Measurements from ENCODE around the gene MYO5B. TPM values are rescaled to one million over a fixed set of nuclear protein-coding genes. Genes with fewer than 3 reads are reported as not detected.

The MYO5B gene
- total and polyA plus RNA-seq, 8 donors: 9.0 to 25.5 (median 12.1) TPM

DNA sequence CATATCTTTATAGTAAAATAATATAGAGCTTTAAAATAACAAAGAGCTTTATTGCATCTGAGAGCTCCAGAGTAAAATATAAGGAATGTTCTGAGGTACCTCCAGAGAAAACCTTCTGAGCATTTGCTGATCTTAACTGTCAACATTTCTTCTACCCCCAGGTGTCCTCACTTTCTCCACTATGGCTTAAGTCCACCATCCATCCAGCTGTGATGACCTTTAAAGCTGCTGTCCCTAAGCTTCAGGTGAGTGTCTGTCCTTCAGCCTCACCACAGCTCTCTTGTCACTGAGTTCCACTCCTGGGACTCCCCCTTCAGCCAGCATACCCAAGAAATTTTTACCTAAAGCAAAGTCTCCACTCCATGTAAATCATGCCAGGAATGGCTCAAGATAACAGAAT, 137.9 kb downstream of the MYO5B start:
- no peak overlapping the region for H3K27ac ChIP-seq
- no peaks in the 10 kb centered on the region for H3K4me1 ChIP-seq
- TF ChIP-seq, protein P1, sequence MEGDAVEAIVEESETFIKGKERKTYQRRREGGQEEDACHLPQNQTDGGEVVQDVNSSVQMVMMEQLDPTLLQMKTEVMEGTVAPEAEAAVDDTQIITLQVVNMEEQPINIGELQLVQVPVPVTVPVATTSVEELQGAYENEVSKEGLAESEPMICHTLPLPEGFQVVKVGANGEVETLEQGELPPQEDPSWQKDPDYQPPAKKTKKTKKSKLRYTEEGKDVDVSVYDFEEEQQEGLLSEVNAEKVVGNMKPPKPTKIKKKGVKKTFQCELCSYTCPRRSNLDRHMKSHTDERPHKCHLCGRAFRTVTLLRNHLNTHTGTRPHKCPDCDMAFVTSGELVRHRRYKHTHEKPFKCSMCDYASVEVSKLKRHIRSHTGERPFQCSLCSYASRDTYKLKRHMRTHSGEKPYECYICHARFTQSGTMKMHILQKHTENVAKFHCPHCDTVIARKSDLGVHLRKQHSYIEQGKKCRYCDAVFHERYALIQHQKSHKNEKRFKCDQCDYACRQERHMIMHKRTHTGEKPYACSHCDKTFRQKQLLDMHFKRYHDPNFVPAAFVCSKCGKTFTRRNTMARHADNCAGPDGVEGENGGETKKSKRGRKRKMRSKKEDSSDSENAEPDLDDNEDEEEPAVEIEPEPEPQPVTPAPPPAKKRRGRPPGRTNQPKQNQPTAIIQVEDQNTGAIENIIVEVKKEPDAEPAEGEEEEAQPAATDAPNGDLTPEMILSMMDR (IDR thresholded peaks at IDR 0.05): no peak
- H3K4me3 ChIP-seq: no peak overlapping the region
- DNase-seq (no peak), ATAC-seq (no peak)
- H3K36me3 ChIP-seq: no peaks in the 10 kb centered on the region
- no peaks in the 10 kb centered on the region for H3K9me3 ChIP-seq
- intact Hi-C loops (cut with DNase I): no loop called here
- H3K27me3 ChIP-seq: no peaks in the 10 kb centered on the region

DNA sequence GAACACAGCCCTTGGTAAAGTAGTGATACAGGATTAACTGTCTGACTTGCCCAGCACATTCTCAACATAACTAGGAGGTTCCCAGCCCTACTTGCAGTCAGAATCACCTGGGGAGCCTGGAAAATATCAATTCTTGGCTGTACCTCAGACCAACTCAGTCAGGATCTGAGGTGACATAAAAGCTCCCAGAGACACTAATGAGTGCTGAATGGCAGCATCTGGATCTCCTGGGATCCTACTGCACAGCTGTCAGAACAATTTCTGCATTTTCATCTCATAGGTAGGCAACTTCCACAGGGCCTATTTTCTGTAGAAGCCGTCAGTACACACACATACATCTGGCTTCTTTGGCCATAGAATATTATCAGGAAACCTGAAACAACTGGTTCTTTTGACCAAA, 138.8 kb downstream of the MYO5B start:
- intact Hi-C loops (cut with DNase I): no loop called here
- no peak for ATAC-seq
- Histone ChIP-seq H3K27ac (no peak overlapping the region), H3K4me3 (no peak overlapping the region), H3K4me1 (no peaks in the 10 kb centered on the region), H3K36me3 (no peaks in the 10 kb centered on the region), H3K27me3 (no peaks in the 10 kb centered on the region), H3K9me3 (no peaks in the 10 kb centered on the region)
- no peak for DNase-seq
- TF ChIP-seq, protein P1 (IDR thresholded peaks at IDR 0.05): no peak

DNA sequence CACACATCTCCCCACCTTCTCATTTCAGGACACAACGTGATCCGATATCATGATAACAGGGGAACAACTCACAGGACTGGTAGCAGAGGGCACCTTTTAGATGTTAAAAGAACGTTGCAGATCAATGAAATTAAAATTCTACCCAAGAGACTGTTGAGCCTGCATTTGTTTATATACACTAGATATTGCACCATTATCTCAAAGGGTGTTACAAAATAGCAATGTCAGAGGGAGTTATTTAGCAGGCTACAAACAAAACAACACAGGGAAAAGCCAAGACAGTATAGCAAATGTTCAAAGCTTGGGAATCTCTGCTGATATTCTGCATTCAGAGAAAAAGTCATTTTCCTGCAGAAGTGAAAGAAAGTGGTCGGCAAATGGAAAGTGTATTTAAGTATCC, 139.5 kb downstream of the MYO5B start:
- DNase-seq (peak in 1 of 4 donors; percentile 7), ATAC-seq (no peak)
- intact Hi-C loops (cut with DNase I): no loop called here
- no peaks in the 10 kb centered on the region for H3K4me1 ChIP-seq
- no peaks in the 10 kb centered on the region for H3K9me3 ChIP-seq
- H3K27ac ChIP-seq: no peak overlapping the region
- TF ChIP-seq, protein P1 (IDR thresholded peaks at IDR 0.05): no peak
- no peaks in the 10 kb centered on the region for H3K36me3 ChIP-seq
- no peak overlapping the region for H3K4me3 ChIP-seq
- H3K27me3 ChIP-seq: no peaks in the 10 kb centered on the region

DNA sequence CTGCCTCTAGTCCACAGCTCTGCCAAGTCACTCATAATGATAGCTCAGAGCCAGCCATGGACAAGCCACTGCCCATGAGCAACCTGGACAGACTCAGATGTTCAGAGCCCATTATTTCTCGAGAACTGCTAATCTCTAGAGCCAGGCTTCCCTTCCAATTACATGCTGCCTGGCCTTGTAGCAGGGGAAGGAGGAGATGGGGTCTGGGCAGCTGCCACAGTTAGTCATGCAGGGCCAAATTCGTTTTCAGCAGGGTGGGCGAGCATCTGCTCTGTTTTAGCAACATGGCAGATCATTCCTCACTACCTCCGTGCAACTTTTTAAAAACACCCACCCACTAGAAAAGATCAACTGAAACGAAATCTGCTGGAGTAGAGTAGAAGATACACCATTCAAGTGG, 141.8 kb downstream of the MYO5B start:
- ATAC-seq: no peak
- no peak for DNase-seq
- intact Hi-C loops (cut with DNase I): no loop called here

DNA sequence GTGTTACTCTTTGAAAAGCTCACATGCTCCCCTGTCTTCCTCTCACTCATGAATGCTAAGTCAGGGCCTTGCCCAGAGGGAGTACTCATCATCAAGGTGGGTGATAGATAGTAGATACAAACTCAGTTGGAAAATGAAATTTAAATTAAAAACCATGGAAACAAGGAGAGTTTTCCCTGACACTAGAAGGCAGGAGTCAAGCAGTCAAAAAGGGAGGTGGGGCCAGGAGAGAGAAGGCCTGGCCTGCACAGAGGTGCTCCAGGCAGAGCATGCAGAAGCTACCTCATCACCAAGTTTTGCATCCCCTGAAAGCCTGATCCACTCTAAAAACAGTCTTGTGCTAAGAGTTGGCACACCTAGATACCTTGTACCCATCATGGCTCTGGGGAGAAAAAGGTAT, 143.7 kb downstream of the MYO5B start:
- Histone ChIP-seq H3K36me3 (no peaks in the 10 kb centered on the region), H3K9me3 (no peaks in the 10 kb centered on the region), H3K27me3 (no peaks in the 10 kb centered on the region), H3K4me1 (no peaks in the 10 kb centered on the region), H3K4me3 (no peak overlapping the region), H3K27ac (no peak overlapping the region)
- intact Hi-C loops (cut with DNase I): no loop called here
- DNase-seq: no peak
- ATAC-seq: peak; percentile 62
- TF ChIP-seq, protein P1 (IDR thresholded peaks at IDR 0.05): no peak

More for the DNA sequence above, 141.8 kb downstream of the MYO5B start:
- no peaks in the 10 kb centered on the region for H3K27me3 ChIP-seq
- no peaks in the 10 kb centered on the region for H3K36me3 ChIP-seq
- H3K9me3 ChIP-seq: no peaks in the 10 kb centered on the region
- no peak overlapping the region for H3K27ac ChIP-seq
- TF ChIP-seq, protein P1 (IDR thresholded peaks at IDR 0.05): no peak
- no peak overlapping the region for H3K4me3 ChIP-seq
- H3K4me1 ChIP-seq: no peaks in the 10 kb centered on the region
